GM18861 (cell line): ENCODE results near the gene CAMKK2.
"Not testable (repeated sequence)": the region's sequence is repeated elsewhere in the genome, so short reads cannot be mapped to it uniquely, and the experiment has no call there.

ENCODE experiments used
- ATAC-seq: cut with Tn5 transposase; IDR thresholded peaks from one replicate; pipeline ENCODE4 v1.9.1; 2021; ENCODE audit not compliant: unreplicated experiment

The CAMKK2 gene

GRCh38 chr12:121227294-121227693 is 69.2 kb downstream of the CAMKK2 start:
- peak; percentile 78 for ATAC-seq

- ATAC-seq: not testable (repeated sequence)
Observed at GRCh38 chr12:121226871-121227270, 69.6 kb downstream of the CAMKK2 start.

- ATAC-seq: no peak
Observed at GRCh38 chr12:121226399-121226798, 70.1 kb downstream of the CAMKK2 start.

- ATAC-seq: no peak
Observed at GRCh38 chr12:121224591-121224990, 71.9 kb downstream of the CAMKK2 start.

DNA sequence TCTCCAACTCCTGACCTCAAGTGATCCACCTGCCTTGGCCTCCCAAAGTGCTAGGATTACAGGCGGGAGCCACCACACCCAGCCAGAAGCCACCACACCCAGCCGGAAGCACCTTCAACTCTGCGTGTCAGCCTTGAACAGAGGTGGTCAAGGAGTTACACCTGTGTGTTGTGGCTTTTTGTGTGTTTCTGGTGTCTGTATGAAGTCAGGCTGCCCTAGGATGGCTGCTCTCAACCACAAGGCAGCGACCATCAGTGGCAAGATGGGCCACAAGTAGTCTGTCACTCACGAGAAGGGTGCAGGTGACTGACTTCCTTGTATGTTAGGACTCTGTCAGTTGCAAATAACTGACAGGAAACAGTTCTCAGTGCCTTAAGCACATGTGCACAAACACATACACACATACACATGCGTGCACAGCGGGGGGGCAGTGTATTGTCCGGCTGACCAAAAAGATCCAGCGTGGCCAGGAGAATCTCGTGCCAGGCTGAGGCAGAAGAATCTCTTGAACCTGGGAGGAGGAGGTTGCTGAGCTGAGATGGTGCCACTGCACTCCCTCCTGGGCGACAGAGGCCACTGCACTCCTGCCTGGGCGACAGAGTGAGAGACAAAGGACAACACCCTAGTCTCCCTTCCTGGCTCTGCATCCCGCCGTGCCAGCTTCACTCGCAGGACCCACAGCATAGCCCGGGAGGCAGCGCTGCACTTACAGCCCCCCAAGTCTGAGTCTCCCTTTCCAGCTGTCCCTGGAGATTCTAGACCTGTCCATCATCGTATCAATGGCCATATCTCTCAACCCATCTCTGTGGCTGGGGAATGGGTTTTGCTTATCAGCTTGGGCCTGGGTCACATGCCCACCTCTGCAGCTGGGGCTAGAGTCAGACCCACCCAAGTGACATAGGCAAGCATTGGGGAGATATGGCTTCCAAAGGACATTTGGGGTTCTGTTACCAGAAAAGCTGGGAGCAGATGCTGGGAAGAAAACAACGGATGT is 72.9 kb downstream of the CAMKK2 start:
- ATAC-seq: no peak

DNA sequence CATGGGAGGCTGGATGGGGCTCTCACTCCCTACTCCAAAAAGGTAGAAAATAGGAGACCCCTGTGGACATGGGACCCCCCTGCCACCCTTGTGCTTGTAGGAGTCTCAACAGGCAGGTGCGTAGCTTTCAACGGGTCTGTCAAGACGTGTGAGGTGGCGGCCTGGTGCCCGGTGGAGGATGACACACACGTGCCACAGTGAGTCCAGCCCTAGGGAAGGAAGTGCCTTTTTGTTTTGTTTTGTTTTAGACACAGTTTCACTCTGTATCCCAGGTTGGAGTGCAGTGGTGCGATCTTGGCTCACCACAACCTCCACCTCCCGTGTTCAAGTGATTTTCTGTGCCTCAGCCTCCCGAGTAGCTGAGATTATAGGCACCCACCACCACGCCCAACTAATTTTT is 73.7 kb downstream of the CAMKK2 start:
- no peak for ATAC-seq

DNA sequence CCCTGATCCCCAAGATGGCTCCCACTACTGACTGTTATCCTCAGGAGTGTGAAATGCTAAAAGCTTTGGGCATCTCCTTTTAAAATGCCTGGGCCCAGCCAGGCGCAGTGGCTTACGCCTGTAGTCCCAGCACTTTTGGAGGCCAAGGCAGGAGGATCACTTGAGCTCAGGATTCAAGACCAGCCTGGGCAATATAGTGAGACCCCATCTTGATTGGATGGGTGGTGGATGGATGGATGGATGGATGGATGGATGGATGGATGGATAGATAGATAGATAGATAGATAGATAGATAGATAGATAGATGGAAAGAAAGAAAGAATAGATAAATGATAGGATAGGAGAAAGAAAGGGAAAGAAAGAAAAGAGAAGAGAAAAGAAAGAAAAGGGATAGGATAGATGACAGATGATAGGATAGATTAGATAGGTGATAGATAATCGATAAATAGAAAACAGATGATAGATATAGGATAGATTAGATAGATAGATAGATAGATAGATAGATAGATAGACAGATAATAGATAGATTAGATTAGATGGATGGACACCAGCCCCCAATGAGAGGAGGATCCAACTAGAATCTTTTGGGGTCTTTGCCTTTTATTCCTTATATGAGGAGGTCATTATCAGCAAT is 77.0 kb downstream of the CAMKK2 start:
- no peak for ATAC-seq

GRCh38 chr12:121218588-121219352 is 77.7 kb downstream of the CAMKK2 start:
- ATAC-seq: no peak

- ATAC-seq: no peak
Observed at GRCh38 chr12:121217761-121218160, 78.7 kb downstream of the CAMKK2 start.

DNA sequence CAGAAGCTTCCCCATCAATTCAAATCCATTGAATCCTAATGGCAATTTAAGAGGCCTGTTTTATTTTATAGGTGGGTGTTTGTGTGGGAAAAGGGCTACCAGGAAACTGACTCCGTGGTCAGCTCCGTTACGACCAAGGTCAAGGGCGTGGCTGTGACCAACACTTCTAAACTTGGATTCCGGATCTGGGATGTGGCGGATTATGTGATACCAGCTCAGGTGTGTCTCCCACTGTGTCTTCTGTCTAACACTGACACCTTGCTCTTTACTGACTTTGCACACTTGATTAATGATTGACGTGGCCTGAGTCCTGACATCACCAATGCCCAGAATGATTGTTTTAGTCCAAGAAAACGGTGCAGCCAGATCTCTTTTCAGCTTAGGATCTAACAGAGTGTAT is 79.4 kb downstream of the CAMKK2 start:
- ATAC-seq: no peak

DNA sequence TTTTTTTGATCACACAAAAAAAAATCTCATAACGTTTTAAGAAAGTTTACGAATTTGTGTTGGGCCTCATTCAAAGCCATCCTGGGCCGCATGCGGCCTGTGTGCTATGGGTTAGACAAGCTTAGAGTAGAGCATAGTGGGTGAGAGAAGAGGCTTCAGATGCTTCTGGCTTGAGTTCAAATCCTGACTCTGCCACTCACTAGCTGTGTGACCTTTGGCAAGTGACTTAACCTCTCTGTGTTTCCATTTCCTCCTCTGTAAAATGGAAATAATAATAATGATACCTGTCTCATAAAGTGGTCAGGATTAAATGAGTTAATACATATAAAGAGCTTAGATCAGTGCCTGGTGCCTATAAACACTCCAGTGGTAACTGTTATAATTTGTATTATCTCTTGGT is 80.4 kb downstream of the CAMKK2 start:
- no peak for ATAC-seq

GRCh38 chr12:121214855-121215745 is 81.4 kb downstream of the CAMKK2 start:
- no peak for ATAC-seq

- ATAC-seq: no peak
Observed at GRCh38 chr12:121214166-121214777, 82.2 kb downstream of the CAMKK2 start.

DNA sequence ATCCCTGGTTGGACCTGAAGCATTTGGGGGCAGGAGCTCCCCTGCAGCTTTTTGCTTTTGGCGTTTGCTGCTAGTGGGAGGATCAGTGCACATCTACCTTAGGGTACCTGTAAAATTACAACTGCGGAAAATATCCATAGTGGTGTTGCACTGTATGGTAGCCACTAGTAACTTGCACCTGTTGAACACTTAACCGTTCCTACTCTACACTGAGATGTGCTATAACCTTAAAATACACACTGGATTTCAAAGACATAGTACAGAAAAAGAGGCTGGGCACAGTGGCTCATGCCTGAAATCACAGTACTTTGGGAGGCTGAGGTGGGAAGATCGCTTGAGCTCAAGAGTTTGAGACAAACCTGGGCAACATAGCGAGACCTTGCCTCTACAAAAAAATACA is 83.6 kb downstream of the CAMKK2 start:
- ATAC-seq: no peak

DNA sequence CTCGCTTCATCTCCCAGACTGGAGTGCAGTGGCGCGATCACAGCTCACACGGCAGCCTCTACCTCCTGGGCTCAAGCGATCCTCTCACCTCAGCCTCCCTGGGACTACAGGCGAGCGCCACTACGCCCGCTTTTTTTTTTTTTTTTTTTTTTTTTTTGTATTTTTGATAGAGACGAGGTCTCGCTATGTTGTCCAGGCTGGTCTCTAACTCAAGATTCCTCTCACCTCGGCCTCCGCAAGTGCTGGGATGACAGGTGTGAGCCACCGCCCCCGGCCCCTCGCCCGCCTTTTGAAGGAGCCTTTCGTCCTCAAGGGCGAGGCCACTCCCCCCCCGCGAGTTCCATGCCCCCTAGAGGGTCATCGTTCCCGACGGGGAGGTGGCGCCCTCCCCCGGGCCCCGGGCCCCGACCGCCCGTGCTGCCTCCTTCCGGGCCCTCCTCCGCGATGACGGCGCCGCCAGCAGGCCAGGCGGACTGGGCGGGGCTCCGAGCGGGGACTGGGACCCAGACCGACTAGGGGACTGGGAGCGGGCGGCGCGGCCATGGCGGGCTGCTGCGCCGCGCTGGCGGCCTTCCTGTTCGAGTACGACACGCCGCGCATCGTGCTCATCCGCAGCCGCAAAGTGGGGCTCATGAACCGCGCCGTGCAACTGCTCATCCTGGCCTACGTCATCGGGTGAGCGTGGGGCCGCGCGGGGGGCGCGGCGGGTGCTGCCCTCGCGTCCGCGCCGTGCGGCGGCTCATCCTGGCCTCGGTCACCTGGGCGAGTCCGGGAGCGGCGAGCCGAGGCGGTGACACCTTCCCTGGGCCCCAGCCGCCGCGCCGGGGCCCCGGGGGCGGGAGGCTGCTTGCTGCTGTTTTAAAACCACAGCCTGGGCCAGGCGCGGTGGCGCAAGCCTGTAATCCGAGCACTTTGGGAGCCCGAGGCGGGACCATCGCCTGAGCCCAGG is 86.6 kb downstream of the CAMKK2 start, which contains the start of gene P2RX4:
Gene P2RX4, plus strand, starts transcription at position 506 of the 949 bp plus-strand sequence. Its CDS starts 36 bp downstream, at position 542.
- ATAC-seq: peak; percentile 74

GRCh38 chr12:121209221-121209620 is 87.3 kb downstream of the CAMKK2 start:
- no peak for ATAC-seq

GRCh38 chr12:121208571-121208970 is 87.9 kb downstream of the CAMKK2 start:
- not testable (repeated sequence) for ATAC-seq

GRCh38 chr12:121205491-121205890 is 91.0 kb downstream of the CAMKK2 start:
- no peak for ATAC-seq

GRCh38 chr12:121203482-121203881 is 93.0 kb downstream of the CAMKK2 start:
- ATAC-seq: no peak
